DMS79 treated with DMSO at 0.1 percent for 48 hours (cell line): ENCODE results near the gene TTLL9.
A peak's percentile ranks its signal among the peaks of the same experiment; 100 is the strongest.

Experiments used
- DNase-seq: peaks from one replicate; lab custom pipeline; 2025; lab: John Stamatoyannopoulos, UW

The TTLL9 gene

GRCh38 chr20:31859266-31859997 lies 11.0 kb upstream of the TTLL9 start:
- DNase-seq = no peak

GRCh38 chr20:31859998-31860380 lies 10.4 kb upstream of the TTLL9 start:
- no peak for DNase-seq

GRCh38 chr20:31860390-31861134 lies 9.9 kb upstream of the TTLL9 start:
- DNase-seq = no peak

- DNase-seq = peak; percentile 35
These were observed 9.4 kb upstream of the TTLL9 start for GRCh38 chr20:31861135-31861384.

- peak; percentile 63 for DNase-seq
These were observed 8.9 kb upstream of the TTLL9 start for GRCh38 chr20:31861385-31862156.

- no peak for DNase-seq
These were observed 8.3 kb upstream of the TTLL9 start for GRCh38 chr20:31862157-31862470.

- DNase-seq = no peak
These were observed 7.9 kb upstream of the TTLL9 start for GRCh38 chr20:31862506-31862905.

- DNase-seq = no peak
These were observed 6.9 kb upstream of the TTLL9 start for GRCh38 chr20:31863296-31864085.

GRCh38 chr20:31864521-31865400 lies 5.7 kb upstream of the TTLL9 start:
- DNase-seq = no peak

GRCh38 chr20:31866221-31866620 lies 4.2 kb upstream of the TTLL9 start:
- DNase-seq = no peak

GRCh38 chr20:31868853-31869672 lies 1.4 kb upstream of the TTLL9 start:
- no peak for DNase-seq

GRCh38 chr20:31869673-31869941 lies 827 bp upstream of the TTLL9 start:
- no peak for DNase-seq

- DNase-seq = no peak
These were observed 538 bp downstream of the TTLL9 start for GRCh38 chr20:31870726-31871617.

- DNase-seq = no peak
These were observed 1.2 kb downstream of the TTLL9 start for GRCh38 chr20:31871618-31871954.

- peak; percentile 54 for DNase-seq
These were observed 2.0 kb downstream of the TTLL9 start for GRCh38 chr20:31872406-31872805.

GRCh38 chr20:31875671-31876070 lies 5.2 kb downstream of the TTLL9 start:
- no peak for DNase-seq

- no peak for DNase-seq
These were observed 7.2 kb downstream of the TTLL9 start for GRCh38 chr20:31877684-31878083.

- DNase-seq = peak; percentile 95
These were observed 8.9 kb downstream of the TTLL9 start for GRCh38 chr20:31879143-31879987.

- no peak for DNase-seq
These were observed 11.5 kb downstream of the TTLL9 start for GRCh38 chr20:31881945-31882344.
